Muscle layer of duodenum (tissue), 2 donors: ENCODE results near the gene TASP1.

Source experiments
- H3K27ac ChIP-seq: one replicate; pipeline ENCODE4 v1.7.0; 2013; ENCODE audit warnings: mild to moderate bottlenecking, low read length
- H3K27me3 ChIP-seq: one replicate; pipeline ENCODE4 v1.7.0; 2013; ENCODE audit warnings: low read depth, mild to moderate bottlenecking, control low read depth, low read length
- H3K36me3 ChIP-seq, 2 donors: one replicate each; pipeline ENCODE4 v1.7.0; 2013; ENCODE audit warnings: low read length in 2 of 2, control low read depth in 1 of 2, mild to moderate bottlenecking in 1 of 2; ENCODE audit not compliant: insufficient read depth in 2 of 2, control insufficient read depth in 1 of 2
- H3K4me1 ChIP-seq, 2 donors: one replicate each; pipeline ENCODE4 v1.7.0; 2013; ENCODE audit warnings: low read length in 2 of 2, mild to moderate bottlenecking in 2 of 2, control low read depth in 1 of 2, moderate library complexity in 1 of 2; ENCODE audit not compliant: insufficient read depth in 2 of 2, control insufficient read depth in 1 of 2
- H3K4me3 ChIP-seq, 2 donors: one replicate each; pipeline ENCODE4 v1.7.0; 2013; ENCODE audit warnings: low read length in 2 of 2, low read depth in 1 of 2, mild to moderate bottlenecking in 1 of 2
- H3K9me3 ChIP-seq, 2 donors: one replicate each; pipeline ENCODE4 v1.7.0; 2013; ENCODE audit warnings: low read length in 2 of 2, control low read depth in 1 of 2, mild to moderate bottlenecking in 1 of 2; ENCODE audit not compliant: control insufficient read depth in 1 of 2
- donor health status: healthy.

The TASP1 gene

GRCh38 chr20:13571662-13572061 lies 67.1 kb downstream of the TASP1 start:
- peaks cover 0 to 4% of the 10 kb centered on the region in 2 donors for H3K9me3 ChIP-seq
- H3K27me3 ChIP-seq = no peaks in the 10 kb centered on the region
- no peaks in the 10 kb centered on the region for H3K4me1 ChIP-seq
- H3K4me3 ChIP-seq = no peak overlapping the region
- peaks cover 0 to 13% of the 10 kb centered on the region in 2 donors for H3K36me3 ChIP-seq
- H3K27ac ChIP-seq = no peak overlapping the region

GRCh38 chr20:13567663-13568062 lies 71.1 kb downstream of the TASP1 start:
- H3K4me1 ChIP-seq = no peaks in the 10 kb centered on the region
- H3K4me3 ChIP-seq = no peak overlapping the region
- no peaks in the 10 kb centered on the region for H3K27me3 ChIP-seq
- H3K9me3 ChIP-seq = no peaks in the 10 kb centered on the region
- peaks cover 0 to 6% of the 10 kb centered on the region in 2 donors for H3K36me3 ChIP-seq
- H3K27ac ChIP-seq = no peak overlapping the region

- Histone ChIP-seq H3K9me3 (no peaks in the 10 kb centered on the region), H3K27ac (no peak overlapping the region), H3K36me3 (peaks cover 0 to 13% of the 10 kb centered on the region in 2 donors), H3K4me1 (no peaks in the 10 kb centered on the region), H3K27me3 (no peaks in the 10 kb centered on the region), H3K4me3 (no peak overlapping the region)
These were observed 74.9 kb downstream of the TASP1 start for GRCh38 chr20:13563854-13564253.

- H3K4me3 ChIP-seq = no peak overlapping the region
- H3K4me1 ChIP-seq = peaks cover 0 to 9% of the 10 kb centered on the region in 2 donors
- H3K27ac ChIP-seq = no peak overlapping the region
- no peaks in the 10 kb centered on the region for H3K9me3 ChIP-seq
- H3K36me3 ChIP-seq = no peaks in the 10 kb centered on the region
- no peaks in the 10 kb centered on the region for H3K27me3 ChIP-seq
These were observed 84.0 kb downstream of the TASP1 start for GRCh38 chr20:13554706-13555105.

GRCh38 chr20:13554076-13554475 lies 84.7 kb downstream of the TASP1 start:
- Histone ChIP-seq H3K4me3 (no peak overlapping the region), H3K36me3 (no peaks in the 10 kb centered on the region), H3K27ac (no peak overlapping the region), H3K27me3 (no peaks in the 10 kb centered on the region), H3K4me1 (peaks cover 0 to 9% of the 10 kb centered on the region in 2 donors), H3K9me3 (no peaks in the 10 kb centered on the region)

GRCh38 chr20:13552061-13552460 lies 86.7 kb downstream of the TASP1 start:
- no peaks in the 10 kb centered on the region for H3K27me3 ChIP-seq
- H3K36me3 ChIP-seq = no peaks in the 10 kb centered on the region
- H3K4me1 ChIP-seq = peaks cover 0 to 9% of the 10 kb centered on the region in 2 donors
- no peaks in the 10 kb centered on the region for H3K9me3 ChIP-seq
- H3K4me3 ChIP-seq = no peak overlapping the region
- no peak overlapping the region for H3K27ac ChIP-seq

GRCh38 chr20:13549451-13549850 lies 89.3 kb downstream of the TASP1 start:
- Histone ChIP-seq H3K9me3 (no peaks in the 10 kb centered on the region), H3K4me3 (no peak overlapping the region), H3K27ac (no peak overlapping the region), H3K4me1 (peaks cover 0 to 13% of the 10 kb centered on the region in 2 donors), H3K27me3 (no peaks in the 10 kb centered on the region), H3K36me3 (no peaks in the 10 kb centered on the region)

- Histone ChIP-seq H3K4me1 (peaks cover 0 to 6% of the 10 kb centered on the region in 2 donors), H3K4me3 (no peak overlapping the region), H3K27me3 (no peaks in the 10 kb centered on the region), H3K9me3 (no peaks in the 10 kb centered on the region), H3K27ac (no peak overlapping the region), H3K36me3 (no peaks in the 10 kb centered on the region)
These were observed 92.1 kb downstream of the TASP1 start for GRCh38 chr20:13546497-13547131.

GRCh38 chr20:13545790-13546189 lies 92.9 kb downstream of the TASP1 start:
- H3K9me3 ChIP-seq = no peaks in the 10 kb centered on the region
- H3K4me3 ChIP-seq = no peak overlapping the region
- no peaks in the 10 kb centered on the region for H3K36me3 ChIP-seq
- no peak overlapping the region for H3K27ac ChIP-seq
- H3K4me1 ChIP-seq = peaks cover 0 to 6% of the 10 kb centered on the region in 2 donors
- H3K27me3 ChIP-seq = no peaks in the 10 kb centered on the region

- no peaks in the 10 kb centered on the region for H3K36me3 ChIP-seq
- H3K9me3 ChIP-seq = no peaks in the 10 kb centered on the region
- no peak overlapping the region for H3K27ac ChIP-seq
These were observed 94.9 kb downstream of the TASP1 start for GRCh38 chr20:13543783-13544182.

GRCh38 chr20:13535627-13536026 lies 103.1 kb downstream of the TASP1 start:
- H3K27me3 ChIP-seq = no peaks in the 10 kb centered on the region
- H3K27ac ChIP-seq = no peak overlapping the region
- H3K4me3 ChIP-seq = no peak overlapping the region
- no peaks in the 10 kb centered on the region for H3K36me3 ChIP-seq
- peaks cover 0 to 4% of the 10 kb centered on the region in 2 donors for H3K4me1 ChIP-seq
- no peaks in the 10 kb centered on the region for H3K9me3 ChIP-seq

More at GRCh38 chr20:13543783-13544182, 94.9 kb downstream of the TASP1 start:
- Histone ChIP-seq H3K4me3 (no peak overlapping the region), H3K27me3 (no peaks in the 10 kb centered on the region), H3K4me1 (peaks cover 0 to 6% of the 10 kb centered on the region in 2 donors)

- H3K27me3 ChIP-seq = no peaks in the 10 kb centered on the region
- H3K4me1 ChIP-seq = peaks cover 0 to 4% of the 10 kb centered on the region in 2 donors
- H3K4me3 ChIP-seq = no peak overlapping the region
- H3K27ac ChIP-seq = no peak overlapping the region
- no peaks in the 10 kb centered on the region for H3K9me3 ChIP-seq
- H3K36me3 ChIP-seq = no peaks in the 10 kb centered on the region
These were observed 104.8 kb downstream of the TASP1 start for GRCh38 chr20:13533946-13534345.
